GM12874 (cell line): ENCODE data around the gene IKZF3.

Source experiments
- TF ChIP-seq, protein P1 (sequence below): IDR thresholded peaks from 2 replicates; pipeline ENCODE4 v1.5.1; 2011; ENCODE audit warnings: low read depth, mild to moderate bottlenecking, control low read depth, low read length, moderate library complexity; ENCODE audit not compliant: insufficient read depth

Gene IKZF3

DNA sequence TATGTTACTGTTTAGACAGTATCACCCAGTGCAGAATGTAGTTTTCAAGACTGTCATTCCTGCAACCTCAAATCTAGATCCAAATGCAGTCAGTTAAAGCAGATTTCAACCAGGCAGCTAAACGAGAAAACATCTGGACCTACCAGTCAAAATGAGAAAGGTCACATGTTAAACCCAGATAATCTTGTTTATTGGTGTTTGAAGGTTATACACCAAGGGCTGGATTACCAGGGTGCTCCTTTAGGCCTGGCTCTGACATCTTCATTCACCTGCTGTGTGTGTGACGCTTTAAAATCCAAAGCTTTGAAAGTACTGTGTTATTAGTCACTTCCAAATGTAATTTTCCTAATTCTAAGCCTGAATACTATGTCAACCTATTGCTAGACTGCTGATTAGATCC is 54.9 kb downstream of the IKZF3 start:
- TF ChIP-seq, protein P1, sequence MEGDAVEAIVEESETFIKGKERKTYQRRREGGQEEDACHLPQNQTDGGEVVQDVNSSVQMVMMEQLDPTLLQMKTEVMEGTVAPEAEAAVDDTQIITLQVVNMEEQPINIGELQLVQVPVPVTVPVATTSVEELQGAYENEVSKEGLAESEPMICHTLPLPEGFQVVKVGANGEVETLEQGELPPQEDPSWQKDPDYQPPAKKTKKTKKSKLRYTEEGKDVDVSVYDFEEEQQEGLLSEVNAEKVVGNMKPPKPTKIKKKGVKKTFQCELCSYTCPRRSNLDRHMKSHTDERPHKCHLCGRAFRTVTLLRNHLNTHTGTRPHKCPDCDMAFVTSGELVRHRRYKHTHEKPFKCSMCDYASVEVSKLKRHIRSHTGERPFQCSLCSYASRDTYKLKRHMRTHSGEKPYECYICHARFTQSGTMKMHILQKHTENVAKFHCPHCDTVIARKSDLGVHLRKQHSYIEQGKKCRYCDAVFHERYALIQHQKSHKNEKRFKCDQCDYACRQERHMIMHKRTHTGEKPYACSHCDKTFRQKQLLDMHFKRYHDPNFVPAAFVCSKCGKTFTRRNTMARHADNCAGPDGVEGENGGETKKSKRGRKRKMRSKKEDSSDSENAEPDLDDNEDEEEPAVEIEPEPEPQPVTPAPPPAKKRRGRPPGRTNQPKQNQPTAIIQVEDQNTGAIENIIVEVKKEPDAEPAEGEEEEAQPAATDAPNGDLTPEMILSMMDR, result no peak

DNA sequence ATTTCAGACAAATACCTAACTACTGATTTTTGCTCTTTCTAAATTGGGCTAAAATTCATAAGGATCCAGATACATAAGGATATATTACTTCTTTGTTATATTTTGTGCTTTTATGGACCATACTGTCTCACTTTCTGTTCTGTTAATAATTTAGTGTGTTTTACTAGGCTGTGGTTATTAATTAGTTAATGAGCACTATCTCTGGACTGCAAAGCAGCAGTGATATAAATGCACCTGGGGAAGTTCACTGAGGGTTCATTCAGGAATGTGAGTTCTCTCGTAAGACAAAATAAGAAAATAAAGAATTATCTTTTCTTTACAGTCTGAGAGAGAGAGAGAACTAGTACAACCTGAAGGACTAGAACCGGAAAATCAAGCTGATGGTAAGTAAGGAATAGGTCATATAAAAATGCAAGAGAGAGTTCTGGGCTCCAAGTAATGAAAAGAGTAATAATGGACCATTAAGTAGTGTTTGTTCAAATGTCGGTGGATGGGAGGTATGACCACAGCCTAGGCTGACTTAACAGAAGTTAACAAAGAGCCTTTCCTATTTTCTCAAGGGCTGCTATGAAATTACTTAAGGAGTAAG is 55.6 kb downstream of the IKZF3 start:
- TF ChIP-seq, protein P1, result no peak

DNA sequence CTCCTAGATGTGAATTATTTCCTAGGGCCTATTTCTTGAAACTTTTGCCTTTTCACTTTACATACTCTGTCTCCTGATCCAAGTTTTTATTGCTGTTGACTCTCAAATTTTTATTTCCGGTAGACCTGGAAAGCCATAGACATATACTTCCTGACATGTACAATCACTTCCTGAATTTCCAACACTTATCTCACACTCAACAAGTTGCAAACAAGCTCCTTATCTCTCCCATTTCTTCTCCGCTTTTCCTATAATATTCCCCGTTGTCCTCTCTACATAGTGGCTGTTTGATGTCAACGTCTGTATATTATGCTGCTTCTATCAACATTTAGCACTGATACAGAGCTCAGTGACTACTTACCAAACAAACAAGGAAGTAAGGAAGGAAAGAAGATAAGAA is 59.3 kb downstream of the IKZF3 start:
- TF ChIP-seq, protein P1, result no peak

DNA sequence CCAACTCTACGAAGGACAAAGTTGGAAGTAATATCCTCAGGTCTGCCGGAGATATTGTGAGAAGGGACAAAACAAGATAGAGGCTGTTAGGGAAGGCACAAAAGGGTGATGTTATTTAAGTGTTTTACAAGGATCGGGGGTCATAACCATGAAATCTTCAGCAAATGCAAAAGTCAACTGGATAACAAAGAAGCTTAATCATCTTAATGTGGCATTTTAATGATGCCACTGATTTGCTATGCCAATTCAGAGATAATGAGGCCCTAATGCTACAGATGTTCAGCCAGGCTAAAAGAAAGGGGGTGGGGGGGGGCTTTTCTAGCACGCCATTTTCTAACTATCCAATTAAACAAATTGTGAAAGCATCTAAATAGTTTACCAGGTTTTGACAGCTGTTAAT is 63.1 kb downstream of the IKZF3 start:
- TF ChIP-seq, protein P1, result no peak

DNA sequence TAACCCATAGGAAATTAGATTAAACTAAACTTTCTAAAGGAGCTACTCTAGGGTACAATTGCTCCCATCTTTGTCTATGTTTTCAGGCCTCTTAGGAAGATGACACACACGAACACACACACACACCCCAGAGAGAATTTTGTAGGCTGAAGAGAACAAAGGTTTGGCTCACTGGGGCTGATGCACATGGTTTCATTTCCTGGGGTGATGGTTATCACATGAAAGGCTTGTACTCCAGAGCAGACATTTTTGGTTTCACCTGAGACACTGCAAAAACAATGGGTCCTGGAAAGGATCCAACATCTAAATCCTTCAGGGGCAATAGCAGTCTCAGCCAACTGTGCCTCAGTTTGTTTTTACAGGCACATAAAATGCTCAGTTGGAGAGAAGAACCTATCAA is 63.6 kb downstream of the IKZF3 start:
- TF ChIP-seq, protein P1, result no peak

DNA sequence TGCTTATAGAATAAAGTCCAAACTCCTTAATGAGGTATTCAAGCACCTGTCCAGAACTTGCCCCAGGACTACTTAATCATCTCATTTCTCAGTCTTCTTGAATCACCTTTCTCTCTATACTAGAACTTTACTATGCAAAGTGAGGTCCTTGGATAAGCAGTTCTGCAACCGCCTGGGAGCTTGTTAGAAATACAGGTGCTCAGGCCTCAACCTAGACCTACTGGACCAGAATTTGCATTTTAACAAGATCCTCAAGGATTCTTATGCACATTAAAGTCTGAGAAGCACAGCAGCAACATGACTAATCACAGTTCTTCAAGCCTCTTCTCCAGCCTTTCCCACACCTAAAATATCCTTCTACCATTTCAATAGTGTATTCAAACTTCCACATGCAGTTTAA is 64.7 kb downstream of the IKZF3 start:
- TF ChIP-seq, protein P1, result no peak

DNA sequence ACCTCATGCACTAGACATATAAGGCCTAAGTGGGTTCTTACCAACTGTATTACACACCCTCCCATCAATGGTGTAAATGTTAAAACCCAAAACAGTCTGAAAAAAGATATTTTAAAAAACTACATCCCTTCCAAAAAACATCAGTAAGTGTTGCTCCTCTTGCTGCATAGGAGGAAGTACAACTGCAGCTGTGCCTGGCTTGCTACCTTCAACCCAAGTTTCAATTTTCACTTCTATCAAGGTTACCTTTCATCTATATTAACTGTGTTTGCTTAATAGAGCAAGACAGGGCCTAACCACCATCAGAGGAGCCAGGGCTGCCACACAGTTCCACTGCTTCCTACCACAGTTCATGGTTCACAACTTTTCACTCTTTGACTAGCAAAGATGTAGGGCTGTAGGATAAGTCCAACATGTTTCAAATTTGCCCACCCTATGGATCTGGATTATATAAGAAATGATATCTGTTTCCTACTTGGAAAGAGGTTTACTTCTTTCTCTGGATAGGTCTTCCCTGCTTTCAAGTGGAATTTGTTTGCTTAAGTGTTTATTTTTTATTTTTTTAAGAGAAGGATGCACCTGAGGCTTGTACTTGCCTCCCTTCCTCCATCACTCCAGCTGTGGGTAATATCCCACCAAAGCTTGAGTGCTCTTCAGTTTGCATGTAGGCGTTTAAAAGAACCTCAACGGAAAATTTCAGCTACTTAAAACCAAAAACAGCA is 69.7 kb downstream of the IKZF3 start:
- TF ChIP-seq, protein P1, result no peak
